GM21723 (cell line): ENCODE results near the gene SPOCK1.

Experiments
- ATAC-seq: cut with Tn5 transposase; IDR thresholded peaks from one replicate; pipeline ENCODE4 v1.9.1; 2021; ENCODE audit warnings: mild to moderate bottlenecking, moderate library complexity; ENCODE audit not compliant: unreplicated experiment

The SPOCK1 gene

DNA sequence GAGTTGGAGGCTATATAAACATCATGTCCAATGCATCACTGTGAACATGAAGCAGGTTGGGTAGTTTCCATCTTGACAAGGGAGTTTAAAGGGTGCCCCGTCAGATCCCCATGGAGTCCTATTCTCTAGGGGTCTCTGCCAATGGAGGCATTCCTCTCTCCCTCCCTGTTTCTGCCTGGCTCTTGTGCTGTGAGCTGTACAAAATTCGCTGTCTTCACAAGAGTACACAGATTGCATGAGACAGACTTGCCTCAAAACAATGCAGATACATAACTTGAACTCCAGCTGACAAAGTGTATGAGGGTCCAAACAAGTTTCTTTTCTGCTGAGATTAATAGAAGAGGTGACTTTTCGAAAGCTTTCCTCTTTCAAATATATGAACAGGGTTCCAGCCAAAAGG, 165.2 kb downstream of the SPOCK1 start:
- no peak for ATAC-seq

DNA sequence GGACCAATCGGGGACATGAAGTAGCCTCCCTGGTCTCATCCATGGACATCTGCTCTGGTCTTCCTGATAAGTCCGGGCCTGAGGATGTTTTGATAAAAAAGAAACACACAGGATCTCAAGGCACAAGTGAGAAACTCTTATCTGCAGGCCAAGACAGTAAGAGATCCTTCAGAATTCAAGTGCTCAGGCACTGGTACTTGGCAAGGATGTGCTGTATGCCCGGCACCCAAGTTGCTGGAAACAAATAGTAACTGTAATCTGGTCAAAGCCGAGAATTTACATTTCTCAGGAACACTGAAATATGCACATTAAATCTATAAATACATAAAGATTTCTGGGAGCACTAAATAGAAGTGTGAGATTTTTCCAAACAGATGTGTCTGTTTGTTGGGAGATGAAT, 165.7 kb downstream of the SPOCK1 start:
- ATAC-seq: no peak

DNA sequence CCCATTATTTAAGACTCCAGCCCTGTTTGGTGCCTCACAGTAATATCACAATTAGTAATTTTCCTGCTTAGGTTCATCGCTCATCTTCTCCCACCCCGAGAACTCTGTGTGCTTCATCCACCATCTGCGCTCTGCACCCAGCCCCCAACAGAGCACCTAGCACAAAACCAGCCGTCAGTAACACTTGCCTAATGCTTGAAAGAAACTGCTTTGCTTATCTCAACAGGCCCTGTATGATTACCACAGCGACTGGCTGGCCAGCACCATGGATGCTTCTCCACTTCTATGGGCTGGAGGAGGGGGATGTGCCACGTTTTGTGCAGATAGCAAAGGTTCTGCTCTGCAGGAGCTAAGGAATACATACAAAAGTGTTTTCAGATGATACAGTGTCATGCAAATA, 166.8 kb downstream of the SPOCK1 start:
- no peak for ATAC-seq

DNA sequence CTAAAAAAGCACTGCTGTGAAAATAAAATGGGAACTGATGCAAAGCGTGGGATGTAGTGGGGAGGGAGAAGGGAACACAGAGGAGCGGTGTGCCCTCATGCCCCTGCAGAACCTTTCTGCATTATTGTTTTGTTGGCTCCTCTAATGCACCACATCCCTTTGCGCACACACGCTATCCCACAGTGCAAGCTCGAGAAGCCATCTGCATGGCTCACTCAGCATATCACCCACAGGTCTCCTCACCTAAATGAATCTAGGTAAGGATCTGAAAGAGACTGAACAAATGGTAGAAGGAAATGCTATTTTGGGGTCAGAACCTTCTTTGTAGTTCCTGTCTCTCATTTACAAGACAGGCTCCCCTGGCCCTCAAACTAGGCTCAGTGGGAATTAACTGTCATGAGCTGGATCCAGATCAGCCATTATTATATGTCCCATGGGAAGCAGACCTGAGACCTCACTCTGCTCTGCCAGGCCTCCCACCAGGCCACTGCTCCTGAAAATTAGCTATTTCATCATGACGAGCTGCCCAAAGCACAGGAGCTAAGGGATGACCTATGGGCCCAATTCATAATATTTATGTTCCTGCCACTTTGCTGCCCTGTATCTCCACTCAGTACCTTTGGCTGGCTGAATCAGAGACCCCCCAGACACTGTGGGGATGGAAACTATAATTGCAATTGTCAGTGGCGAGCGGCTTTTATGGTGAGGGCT, 169.4 kb downstream of the SPOCK1 start:
- ATAC-seq: no peak

DNA sequence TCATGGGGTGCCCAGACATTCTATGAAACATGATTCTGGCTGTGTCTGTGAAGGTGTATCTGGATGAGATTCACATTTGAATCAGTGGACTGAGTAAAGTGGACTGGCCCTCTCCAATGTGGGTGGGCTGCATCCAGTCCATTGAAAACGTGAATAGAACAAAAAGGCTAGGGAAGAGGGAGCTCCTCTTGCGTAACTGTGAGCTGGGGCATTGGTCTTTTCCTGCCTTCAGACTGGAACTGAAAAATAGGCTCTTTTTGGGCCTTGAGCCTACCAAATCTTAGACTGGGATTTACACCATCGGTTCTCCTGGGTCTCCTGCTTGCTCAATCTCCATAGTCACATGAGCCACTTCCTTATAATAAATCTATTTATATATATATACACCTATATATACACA, 170.1 kb downstream of the SPOCK1 start:
- no peak for ATAC-seq

DNA sequence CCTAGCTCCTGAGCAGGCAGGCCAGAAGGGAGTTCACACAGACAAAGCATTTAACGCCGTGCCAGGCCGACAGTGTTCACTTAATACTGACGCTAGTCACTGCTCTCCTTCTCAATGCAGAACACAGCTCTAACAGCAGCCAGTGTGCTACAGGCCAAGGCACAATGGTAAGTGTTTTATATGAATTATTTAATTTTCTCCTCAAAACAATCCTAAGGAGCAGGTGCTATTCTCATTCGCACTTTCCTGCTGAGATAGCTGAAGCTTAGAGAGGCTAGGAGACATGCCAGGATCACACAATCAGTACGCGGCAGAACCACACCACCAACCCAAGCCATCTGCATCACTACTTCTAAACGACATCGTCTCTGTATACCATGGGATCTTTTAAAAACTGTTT, 170.7 kb downstream of the SPOCK1 start:
- no peak for ATAC-seq

DNA sequence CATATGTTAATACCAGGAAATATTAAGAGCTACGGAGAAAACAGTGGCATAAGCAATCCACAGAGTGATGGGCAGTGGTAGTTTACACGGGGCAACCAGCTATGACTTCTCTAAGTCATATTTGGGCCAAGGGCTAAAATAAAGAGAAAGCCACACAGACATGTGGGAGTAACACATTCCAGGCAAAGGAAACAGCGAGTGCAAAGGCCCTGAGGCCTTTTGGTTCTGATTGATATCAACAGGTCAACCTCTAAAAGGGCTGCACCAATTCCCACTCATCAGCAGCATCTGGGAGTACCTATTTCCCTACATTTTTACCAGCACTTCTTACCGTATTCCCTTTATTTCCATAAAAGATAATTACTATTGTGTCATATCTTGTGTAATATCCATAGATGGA, 173.4 kb downstream of the SPOCK1 start:
- ATAC-seq: no peak

DNA sequence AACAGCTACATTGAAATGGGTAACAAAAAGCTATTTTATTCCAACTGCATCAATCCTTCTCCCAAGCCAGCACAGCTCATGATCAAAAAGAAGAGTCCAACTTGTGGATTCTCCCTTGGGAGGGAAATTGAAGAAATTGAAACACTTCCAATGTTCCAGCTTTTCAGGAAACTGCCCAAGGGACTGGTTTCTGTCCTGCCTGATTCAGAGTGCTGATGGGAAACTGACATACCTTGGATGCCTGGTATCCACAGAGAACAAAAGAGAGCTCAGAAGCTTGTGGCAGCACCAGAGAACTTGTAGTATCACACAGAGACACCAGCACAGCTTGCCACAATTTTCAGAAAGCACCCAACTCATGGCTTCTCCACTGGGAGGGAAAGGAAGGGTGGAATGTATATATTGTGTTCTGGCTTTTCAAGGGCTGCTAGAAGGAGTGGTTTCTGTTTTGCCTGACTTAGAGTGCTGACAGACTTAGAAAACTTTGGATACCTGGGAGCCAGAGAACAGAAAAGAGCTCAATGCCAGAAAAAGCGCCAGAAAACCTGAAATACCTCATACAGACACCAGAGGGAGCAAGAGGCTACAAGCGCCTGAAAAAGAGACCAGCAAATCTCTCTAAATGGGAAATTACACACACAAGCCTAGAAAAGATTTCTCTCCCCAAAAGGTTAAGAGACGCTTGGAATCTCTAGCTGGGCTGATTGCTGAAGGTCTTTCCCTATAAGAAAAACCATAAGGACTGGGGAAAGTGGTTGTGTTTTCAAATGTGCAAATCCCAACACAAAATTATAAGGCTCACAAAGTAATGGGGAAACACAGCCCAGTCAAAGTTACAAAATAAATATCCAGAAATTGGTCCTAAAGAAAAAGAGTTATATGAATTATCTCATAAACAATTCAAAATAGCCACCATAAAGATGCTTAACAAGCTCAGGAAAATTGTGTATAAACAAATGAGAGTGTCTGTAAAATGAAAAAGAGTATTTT, 178.8 kb downstream of the SPOCK1 start:
- ATAC-seq: no peak

DNA sequence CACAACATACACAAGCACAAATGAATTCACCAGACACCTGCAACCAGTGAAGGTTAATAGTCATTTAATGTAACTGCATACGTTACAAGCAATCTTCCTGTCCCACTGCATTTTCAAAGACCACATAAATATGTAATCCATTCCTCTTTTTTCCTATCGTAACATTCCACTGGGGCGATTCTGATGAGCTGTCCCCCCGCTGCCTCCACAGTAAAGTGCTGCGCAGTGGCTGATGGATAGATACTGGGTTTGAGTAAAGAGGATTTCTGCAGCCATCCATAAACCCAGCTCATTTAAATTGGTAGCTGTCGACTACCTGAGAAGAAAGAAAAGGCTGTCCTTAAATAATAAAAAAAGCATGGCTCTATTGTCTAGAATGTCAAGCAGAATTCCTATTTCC, 181.1 kb downstream of the SPOCK1 start:
- ATAC-seq: no peak

DNA sequence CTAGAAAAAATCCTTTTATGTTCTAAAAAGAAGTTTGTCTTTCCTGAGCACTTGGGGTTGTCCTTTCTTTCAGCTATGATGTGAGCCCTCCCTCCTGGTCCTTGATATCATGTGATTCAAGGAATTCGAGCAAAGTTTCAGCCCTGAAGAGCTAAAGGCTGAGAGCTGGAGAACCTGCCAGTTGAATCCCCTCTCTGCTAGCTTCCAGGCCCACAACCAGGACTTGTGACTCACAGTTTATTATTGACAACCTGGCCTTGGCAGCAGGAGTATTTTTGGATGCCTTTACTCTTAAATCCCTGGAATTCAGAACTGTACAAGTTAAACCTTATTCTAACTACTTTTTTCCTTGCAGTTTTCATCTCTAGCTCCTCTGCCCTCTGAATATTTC, 182.8 kb downstream of the SPOCK1 start:
- ATAC-seq: no peak

DNA sequence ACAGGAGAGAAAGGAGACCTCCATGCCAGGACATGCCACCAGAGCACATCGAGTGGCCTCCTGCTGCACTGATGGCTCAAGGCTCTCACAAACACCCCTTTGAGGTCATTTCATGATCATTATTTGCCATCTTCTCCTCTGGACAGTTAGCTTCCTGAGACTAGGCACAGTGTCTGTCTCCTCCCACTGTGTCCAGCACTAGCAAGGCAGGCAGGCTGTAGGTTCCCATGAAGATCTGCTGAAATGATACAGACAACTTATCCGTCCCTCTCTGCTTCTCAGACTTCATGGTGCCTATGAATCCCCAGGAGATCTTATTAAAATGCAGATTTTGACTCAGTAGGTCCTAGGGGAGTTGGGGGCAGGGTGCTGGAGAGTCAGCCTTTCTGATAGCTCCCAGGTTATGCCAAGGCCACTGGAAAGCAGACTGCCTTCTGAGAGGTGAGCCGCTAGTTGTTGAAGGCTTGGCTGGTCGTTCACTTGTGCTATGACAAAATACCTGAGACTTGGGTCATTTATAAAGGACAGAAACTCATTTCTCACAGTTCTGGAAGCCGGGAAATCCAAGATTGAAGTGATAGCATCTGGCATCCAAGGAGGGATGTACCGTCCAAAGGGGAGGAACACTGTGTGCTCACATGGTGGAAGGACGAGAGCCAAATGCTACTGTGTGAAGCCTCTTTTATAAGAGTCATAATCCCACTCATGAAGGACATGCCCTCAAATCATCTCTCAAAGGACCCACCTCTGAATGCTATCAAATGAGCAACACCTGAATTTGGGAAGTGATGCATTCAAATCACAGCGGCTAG, 183.4 kb downstream of the SPOCK1 start:
- ATAC-seq: no peak

DNA sequence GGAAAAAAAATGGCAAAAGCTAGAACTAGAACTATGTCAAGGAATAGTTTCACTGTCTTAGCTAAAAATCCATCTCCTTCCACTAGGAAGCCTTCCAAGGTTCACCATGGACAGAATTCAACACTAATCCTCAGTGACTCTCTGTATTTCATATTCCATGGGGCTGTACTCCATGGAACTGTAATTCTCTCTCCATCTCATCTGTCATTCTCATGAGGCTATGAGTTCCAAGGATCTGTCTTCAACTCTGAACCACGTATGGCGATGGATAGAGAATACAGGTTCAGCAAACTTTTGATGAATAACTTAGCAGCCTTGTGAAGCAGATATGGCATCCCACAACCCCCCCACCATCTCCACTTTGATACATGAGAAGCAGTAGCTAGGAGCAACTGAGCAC, 184.0 kb downstream of the SPOCK1 start:
- ATAC-seq: no peak

DNA sequence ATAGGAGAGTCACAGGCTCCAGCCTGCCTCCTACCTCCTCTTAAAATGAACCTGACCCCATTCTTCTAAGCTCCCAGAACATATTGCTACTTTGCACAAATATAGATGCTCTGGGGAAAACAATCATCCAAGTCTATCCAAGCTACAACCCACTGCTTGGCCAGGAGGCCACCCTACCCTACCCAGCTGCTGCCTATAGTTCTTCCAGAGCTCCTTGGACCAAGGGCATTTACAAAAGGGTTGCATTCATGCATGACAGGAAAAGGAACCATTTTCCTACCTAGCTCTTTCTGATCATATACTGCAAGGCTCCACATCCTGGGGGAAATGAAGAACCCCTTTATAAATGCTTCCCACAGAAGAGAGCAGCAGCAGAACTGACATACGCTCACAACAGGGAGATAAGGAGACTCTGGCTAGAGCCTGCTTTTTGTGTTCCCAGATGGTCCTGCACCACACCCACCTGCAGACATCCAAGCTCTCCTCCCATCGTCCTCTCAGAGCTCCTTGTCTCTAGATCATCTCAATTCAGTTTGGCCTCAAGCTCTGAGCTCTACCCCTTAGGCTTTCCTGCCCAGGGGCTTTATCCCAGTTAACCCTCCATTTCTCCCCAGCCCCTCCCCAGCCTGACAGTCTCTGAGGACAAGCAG, 185.5 kb downstream of the SPOCK1 start:
- ATAC-seq: no peak

DNA sequence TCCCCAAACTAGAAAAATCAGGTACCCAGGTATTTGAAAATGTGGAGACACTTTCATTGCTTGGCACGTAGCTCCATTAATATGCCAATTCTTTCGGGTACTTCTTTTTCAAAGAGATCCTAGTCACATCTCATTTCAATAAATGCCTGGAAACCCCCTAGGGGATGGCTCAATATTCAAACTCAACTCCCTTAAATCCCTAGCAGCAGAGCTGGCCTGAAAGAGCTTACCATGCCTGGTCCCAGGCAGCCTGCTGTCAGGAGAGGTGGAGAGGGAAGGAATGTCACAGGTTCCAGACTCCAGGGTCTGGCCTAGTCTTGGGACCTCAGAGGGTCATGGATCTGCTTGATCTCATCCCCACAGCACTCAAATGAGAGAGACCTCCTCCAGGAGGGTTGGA, 187.1 kb downstream of the SPOCK1 start:
- ATAC-seq: no peak

DNA sequence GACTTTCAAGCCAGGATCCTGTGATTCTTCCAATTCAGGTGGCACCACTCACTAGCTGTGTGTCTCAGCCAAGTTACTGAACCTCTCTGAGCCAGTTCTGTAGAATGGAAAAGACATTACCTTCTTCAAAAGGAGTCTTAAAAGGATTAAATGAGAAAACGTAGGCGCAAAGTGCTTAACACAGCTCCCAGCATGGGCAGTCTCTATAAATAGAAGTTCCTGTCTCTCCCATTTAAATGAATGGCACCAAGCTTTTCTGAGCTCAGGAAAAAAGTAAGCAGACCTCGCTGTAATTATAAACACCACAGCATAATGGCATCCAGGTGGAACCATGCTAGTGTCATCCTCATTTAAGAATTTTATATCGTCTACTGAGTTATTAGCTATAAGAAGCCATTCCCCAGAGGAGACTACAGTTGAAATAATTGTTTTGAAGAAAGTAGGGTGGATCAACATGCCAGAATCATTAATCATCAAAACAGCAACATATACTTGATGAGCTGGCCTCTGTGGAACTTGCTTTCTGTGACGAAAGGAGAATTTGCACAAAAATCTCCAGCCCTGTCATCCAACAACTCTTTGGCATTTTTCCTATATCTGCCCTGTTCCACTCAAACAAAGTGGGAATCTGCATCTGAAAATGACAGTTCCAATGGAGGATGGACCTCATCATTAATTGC, 188.9 kb downstream of the SPOCK1 start:
- ATAC-seq: no peak

DNA sequence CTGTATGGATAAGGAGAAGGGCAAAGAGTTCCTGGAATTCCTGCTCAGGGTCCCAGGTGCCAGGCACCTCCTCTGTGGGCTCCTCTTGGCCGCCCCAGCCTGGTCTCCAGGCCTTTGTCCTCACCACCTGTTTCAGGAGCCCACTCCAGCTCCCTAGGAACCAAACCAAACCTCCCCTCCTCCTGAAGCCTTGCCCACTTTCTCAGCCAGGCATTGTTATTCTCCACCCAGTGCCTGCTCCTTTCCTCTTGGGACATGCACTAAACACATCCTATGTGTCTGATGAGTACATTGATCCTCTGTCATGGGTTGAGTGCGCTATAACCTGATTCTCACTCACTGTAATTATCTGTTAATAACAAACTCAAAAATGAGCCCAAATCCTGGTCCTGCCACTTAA, 189.8 kb downstream of the SPOCK1 start:
- no peak for ATAC-seq

DNA sequence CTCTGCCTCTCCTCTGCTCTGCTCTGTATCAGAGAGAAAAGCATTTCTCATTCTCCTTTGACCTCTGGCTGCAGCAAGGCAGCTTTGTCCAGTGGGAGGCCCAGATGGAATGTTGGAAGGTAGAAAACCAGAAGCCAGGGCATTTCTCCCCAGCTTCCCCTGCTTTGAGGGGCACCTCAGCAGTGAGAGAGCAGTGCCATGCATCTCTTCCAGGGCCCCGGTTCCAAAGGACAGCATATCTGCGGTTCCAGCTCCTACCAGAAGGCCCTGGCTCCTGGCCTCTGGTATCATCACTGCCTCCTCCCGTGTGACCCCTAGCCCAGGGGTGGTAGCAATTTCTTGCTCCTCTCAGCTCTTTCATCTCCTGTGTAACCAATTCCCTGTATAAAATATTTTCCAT, 190.8 kb downstream of the SPOCK1 start:
- ATAC-seq: no peak

DNA sequence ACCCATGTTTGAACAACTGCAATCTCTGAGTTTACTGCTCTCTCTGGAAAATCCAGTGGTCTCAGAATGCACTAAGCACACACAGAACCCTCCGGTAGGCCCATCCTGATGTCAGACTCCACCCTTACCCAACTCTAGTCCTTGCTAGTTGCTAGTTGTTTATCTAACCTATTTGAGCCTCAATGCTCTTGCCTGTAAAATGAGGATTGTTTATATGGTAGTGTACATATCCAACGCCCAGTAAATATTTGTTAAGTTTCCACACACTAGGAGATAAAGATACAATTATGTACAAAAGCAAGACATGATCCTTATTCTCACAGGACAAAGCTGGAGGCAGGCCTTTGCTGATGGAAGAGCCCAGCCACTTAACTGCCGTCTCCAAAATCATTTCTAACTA, 192.2 kb downstream of the SPOCK1 start:
- no peak for ATAC-seq

DNA sequence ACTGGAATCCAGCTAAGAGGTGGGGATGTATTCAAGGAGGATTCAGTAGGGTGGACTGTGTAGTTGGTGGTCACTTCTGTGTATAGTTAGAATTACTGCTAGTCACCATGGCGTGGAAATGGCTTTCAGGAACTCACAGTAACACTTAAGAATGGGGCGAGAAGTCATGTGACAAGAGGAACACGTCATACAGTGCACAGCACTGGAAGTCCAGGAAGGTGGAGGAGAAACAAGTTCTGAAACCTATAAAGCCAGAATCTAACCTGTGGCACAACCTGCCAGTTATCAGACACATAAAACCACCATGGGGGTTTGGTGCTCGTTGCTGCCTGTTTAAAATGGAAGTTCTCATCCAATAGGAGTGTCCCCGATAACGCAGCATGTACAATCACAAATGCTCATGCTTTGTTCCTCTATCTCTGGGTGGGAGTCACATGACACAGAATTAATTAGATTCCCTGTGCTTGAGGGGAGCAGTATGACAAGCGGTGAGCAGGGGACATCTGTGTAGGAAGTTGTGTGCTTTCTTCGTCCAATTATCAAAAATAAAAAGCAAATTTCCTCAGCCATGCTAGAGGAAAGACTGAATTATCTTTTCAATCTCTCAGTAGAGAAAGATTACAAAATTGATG, 193.0 kb downstream of the SPOCK1 start:
- ATAC-seq: no peak
